G401 (cell line): ENCODE results near the gene SLC12A5. TPM values are rescaled to one million over a fixed set of nuclear protein-coding genes. Genes with fewer than 3 reads are reported as not detected.
"Not testable (repeated sequence)": the region's sequence is repeated elsewhere in the genome, so short reads cannot be mapped to it uniquely, and the experiment has no call there.

Experiments
- DNase-seq: peaks from one replicate; pipeline ENCODE4 v3.0.0-alpha.2; 2015; ENCODE audit warnings: low spot score
- in situ Hi-C: cut with HindIII; loops from 2 replicates; pipeline ENCODE4 v1.10.0; 2016; ENCODE audit warnings: low sequenced_read_pairs, mixed read lengths
- total RNA-seq: library from RNA; depleted of rRNA; stranded (reverse); fragments of >200 nt; shearing (Covaris generic); gene quantifications from 2 replicates; pipeline ENCODE4 v1.2.3, GENCODE V29; 2014; rRNA removed

The SLC12A5 gene
- total RNA-seq, result 0.03 and 0.43 TPM in 2 replicates

DNA sequence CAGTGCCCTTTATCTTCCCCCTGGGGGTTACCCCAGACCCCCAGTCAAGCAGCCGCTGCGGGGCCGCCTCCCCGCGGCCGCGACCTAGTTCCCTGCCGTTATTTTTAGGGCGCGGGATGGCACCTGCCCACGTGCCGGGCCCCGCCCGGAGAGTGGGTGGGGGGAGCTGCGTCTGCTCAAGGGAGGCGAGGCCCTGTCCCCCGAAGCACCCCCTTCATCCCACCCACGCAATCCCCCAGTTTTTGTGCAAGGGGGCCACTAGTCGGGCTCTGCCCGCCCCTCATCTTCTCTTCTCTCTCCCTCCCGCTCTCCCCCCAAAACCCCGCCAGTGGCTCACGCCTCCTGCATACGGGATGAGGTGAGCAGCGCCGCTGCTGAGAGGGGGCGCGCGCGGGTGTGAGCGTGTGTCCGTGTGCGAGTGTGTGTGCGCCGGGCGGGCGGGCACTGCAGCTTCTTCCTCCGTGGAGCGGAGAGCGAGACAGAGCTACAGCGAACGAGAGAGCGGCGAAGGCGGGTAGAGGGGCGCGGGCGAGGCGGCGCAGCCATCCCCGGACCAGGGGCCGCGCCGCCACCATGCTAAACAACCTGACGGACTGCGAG lies at the start of gene SLC12A5:
Gene SLC12A5, plus strand, starts transcription at position 444 of the 600 bp plus-strand sequence. Its CDS starts 130 bp downstream, at position 574.
- peak; percentile 86 for DNase-seq
- in situ Hi-C loops, result no loop called here

DNA sequence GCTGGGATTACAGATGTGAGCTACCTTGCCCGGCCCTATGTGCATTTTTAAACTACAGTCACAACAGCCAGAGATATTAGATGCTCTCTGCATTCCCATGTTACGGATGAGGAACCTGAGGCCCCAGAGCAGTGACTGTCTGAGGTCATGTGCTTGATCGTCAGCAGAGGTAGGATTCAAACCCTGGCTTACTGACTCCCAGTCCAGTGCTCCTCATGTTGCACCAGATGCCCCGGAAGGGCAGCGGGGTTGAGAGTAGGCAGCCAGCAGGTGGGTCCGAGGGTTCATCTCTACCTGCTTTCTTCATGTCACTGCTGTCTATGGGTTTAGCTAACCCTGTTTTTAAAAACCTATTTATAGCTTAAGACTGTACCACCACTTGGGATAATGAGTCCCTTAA lies 47.8 kb upstream of the SLC12A5 start:
- in situ Hi-C loops, result no loop called here
- DNase-seq, result no peak

- no peak for DNase-seq
- in situ Hi-C loops, result no loop called here
Observed at GRCh38 chr20:45983279-45983743, 45.7 kb upstream of the SLC12A5 start.

DNA sequence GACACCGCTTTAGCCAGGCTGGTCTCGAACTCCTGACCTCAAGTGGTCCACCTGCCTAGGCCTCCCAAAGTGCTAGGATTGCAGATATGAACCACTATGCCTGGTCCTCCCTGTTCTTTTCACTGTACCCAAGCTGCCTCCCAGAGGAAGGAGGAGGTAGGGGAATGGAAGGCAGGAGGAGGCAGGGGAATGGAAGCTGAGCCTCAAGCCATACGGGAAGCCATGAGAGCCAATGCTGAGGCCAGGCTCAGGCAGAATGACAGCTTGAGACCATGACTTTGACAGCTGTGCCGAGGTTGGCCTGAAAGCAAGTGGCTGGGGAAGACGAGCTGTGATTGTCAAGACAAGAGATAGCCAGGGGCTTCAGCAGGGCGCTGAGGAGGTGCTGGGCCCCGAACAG lies 43.4 kb upstream of the SLC12A5 start:
- in situ Hi-C loops, result no loop called here
- DNase-seq, result no peak

- DNase-seq, result peak; percentile 81
- in situ Hi-C loops, result no loop called here
Observed at GRCh38 chr20:45987108-45987780, 41.8 kb upstream of the SLC12A5 start.

DNA sequence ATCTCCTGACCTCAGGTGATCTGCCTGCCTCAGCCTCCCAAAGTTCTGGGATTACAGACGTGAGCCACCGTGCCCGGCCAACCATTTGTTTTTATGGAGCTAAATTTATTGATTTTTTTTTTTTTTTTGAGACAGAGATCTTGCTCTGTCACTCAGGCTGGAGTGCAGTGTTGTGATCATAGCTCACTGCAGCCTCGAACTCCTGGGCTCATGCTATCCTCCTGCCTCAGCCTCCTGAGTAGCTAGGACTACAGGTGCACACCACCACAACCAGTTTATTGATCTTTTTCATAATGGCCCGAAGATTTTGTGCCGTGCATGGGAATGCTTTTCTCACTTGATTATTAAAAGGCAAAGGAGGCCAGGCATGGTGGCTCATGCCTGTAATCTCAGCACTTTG lies 40.2 kb upstream of the SLC12A5 start:
- DNase-seq, in situ Hi-C loops: not testable (repeated sequence)

GRCh38 chr20:45991616-45992015 lies 37.4 kb upstream of the SLC12A5 start:
- no peak for DNase-seq
- in situ Hi-C loops, result no loop called here

DNA sequence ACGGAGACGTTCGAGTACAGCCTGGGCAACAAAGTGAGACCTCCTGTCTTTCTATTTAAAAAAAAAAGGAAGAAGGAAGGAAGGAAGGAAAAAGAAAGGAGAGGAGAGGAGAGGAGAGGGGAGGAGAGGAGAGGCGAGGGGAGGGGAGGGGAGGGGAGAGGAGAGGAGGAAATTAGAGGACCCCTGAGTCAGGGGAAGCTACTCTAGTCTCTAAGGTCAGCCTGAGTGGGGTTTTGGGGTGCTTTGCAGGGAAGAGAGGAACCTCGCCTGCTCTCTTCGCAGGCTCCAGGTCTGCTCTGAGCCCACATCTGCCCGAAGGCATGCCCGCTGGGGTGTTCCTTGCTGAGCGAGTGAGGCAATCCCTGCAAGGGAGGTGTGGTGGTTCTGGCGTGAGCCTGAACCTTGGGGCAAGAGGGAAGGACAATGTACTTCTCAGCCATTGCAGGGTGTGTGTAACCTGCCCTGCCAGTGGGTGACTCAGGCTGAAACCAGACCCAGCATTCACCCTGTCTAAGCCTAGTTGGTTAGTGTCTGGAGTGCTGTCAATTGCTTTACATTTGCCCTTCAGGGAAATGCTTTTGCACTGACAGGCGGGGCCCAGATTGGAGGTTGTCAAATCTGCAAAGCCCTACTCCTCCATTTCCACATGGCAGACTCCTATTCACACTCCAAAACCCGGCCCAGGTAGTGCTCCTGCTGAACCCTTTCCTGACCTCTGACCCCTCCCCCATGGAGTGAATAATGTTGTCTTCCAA lies 35.6 kb upstream of the SLC12A5 start:
- in situ Hi-C loops, result no loop called here
- DNase-seq, result no peak

DNA sequence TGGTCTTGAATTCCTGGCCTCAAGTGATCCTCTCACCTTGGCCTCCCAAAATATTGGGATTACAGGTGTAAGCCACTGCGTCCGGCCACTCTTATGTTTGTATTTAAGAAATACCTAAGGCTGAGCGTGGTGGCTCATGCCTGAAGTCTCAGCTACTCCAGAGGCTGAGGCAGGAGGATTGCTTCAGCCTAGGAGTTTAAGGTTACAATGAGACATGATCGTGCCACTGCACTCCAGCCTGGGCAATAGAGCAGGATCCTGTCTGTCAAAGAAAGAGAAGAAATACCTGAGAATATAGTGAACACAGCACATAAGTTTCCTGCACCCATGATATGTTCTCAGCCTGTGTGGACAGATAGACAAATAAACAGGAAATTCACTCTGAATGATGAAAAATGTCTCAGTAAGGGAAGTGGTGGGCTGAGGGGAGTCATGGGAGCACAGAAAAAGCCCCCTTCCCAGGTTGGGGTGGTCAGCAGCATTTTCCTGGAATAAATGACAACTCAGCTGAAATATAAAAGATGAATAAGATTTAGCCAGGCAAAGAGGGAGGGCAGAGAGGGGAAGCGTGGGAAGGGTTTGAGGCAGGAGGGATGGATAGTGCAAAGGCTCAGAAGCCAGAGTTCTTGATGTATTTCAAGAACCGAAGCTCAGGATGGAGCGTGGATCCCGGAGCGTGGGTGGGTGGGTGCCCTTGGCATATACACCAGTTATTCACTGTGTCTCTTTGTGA lies 34.1 kb upstream of the SLC12A5 start:
- in situ Hi-C loops, result no loop called here

GRCh38 chr20:45995495-45996097 lies 33.4 kb upstream of the SLC12A5 start:
- DNase-seq, in situ Hi-C loops: not testable (repeated sequence)

More for the DNA sequence above, 34.1 kb upstream of the SLC12A5 start:
- DNase-seq, result no peak

DNA sequence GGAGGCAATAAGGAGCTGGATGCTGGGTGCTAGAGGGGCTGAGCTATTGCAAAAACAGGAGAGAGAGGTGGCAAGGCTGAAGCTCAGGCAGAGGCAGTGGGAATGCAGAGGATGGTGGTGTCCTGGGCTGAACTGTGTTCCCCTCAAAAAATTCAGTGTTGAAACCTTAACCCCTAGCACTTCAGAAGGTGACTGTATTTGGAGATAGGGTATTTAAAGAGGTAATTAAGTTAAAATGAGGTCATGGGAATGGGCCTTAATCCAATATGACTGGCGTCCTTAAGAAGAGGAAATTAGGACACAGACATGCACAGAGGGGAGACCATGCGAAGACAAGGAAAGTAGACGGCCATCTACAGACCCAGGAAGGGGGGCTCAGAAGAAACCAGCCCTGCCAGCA lies 31.8 kb upstream of the SLC12A5 start:
- in situ Hi-C loops, result no loop called here
- no peak for DNase-seq

GRCh38 chr20:45998337-45998736 lies 30.7 kb upstream of the SLC12A5 start:
- DNase-seq, result no peak
- in situ Hi-C loops, result no loop called here

- DNase-seq, result no peak
- in situ Hi-C loops, result no loop called here
Observed at GRCh38 chr20:45998761-45999160, 30.3 kb upstream of the SLC12A5 start.

GRCh38 chr20:45999557-46000261 lies 29.3 kb upstream of the SLC12A5 start:
- in situ Hi-C loops, result no loop called here
- no peak for DNase-seq

GRCh38 chr20:46000262-46000996 lies 28.6 kb upstream of the SLC12A5 start:
- in situ Hi-C loops, result no loop called here
- DNase-seq, result no peak

DNA sequence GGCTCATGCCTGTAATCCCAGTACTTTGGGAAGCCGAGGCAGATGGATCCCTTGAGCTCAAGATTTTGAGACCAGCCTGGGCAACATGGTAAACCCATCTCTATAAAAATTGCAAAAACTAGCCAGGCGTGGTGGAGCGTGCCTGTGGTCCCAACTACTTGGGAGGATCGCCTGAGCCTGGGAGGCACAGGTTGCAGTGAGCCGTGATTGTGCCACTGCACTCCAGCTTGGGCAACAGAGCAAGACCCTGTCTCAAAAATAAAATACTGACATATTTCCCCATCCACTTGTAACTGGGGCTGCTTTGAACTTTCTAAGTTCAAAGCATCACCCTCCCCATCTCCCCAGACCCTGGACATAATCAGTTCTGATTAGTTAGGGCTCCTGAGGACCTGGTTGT lies 27.5 kb upstream of the SLC12A5 start:
- in situ Hi-C loops, result no loop called here

DNA sequence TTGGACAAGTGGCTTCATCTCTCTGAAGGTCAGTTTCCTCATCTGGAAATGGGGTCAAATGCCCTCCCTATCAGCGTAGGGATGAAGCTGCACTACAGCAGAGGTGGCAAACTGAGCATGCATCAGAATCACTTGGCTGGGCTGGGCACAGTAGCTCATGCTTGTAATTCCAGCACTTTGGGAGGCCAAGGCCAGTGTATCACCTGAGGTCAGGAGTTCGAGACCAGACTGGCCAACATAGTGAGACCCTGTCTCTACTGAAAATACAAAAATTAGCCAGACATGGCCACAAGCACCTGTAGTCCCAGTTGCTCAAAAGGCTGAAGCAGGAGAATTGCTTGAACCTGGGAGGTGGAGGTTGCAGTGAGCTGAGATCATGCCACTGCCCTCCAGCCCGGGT lies 27.0 kb upstream of the SLC12A5 start:
- in situ Hi-C loops, result no loop called here
- DNase-seq, result no peak

More for the DNA sequence above, 27.5 kb upstream of the SLC12A5 start:
- DNase-seq, result no peak

DNA sequence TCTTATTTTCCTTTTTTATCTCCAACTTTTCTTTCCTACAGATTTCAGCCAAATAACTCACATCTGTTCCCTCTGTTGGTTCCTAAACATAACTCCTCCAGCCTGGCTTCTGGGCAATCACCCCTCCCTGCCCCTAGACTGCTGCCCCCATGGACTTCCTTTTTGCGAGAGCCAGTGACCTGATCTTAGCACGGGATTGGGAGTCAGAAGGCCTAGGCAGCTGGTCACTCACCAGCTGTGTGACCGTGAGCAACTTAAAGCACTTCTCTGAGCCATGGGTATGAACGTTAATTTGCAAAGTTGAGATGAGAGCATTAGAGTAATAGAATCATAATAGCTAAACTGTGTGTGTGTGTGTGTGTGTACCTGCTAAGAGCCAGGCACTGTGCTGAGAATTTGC lies 24.8 kb upstream of the SLC12A5 start:
- in situ Hi-C loops, result no loop called here
- DNase-seq, result no peak
